Measurements from ENCODE around the gene CBX6. TPM values are rescaled to one million over a fixed set of nuclear protein-coding genes. Genes with fewer than 3 reads are reported as not detected.
A peak's percentile ranks its signal among the peaks of the same experiment; 100 is the strongest.

CBX6 gene
- total and polyA plus RNA-seq, 2 of the 8 experiments (the other 6 are each of a cell fraction or from before 2014, with no cell fraction given): 10.6 to 27.5 TPM

GRCh38 chr22:38871360-38872171 lies 450 bp downstream of the CBX6 start (continued):
- TF ChIP-seq ATF3 (IDR thresholded peaks at IDR 0.05; ENCODE audit: insufficient read depth, low read depth, low read length) (no peak), GTF2F1 (IDR thresholded peaks at IDR 0.05; ENCODE audit: borderline replicate concordance, low read depth, low read length) (no peak), KDM4A (IDR thresholded peaks at IDR 0.05; ENCODE audit: low read depth, low read length, severe bottlenecking) (peak; percentile 12), MAX (IDR thresholded peaks at IDR 0.05) (peak; percentile 22; the same call in 1 of the 2 replicates), CTBP2 (IDR thresholded peaks at IDR 0.05; ENCODE audit: borderline replicate concordance, insufficient read depth, insufficient read length, low read length) (no peak)
- TF ChIP-seq, protein P1, sequence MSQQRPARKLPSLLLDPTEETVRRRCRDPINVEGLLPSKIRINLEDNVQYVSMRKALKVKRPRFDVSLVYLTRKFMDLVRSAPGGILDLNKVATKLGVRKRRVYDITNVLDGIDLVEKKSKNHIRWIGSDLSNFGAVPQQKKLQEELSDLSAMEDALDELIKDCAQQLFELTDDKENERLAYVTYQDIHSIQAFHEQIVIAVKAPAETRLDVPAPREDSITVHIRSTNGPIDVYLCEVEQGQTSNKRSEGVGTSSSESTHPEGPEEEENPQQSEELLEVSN (IDR thresholded peaks at IDR 0.05): 0 out of 2 replicates have a peak, but pooled peaks have one; percentile 14
